ENCODE data around the gene CCDC30.

Gene CCDC30

DNA sequence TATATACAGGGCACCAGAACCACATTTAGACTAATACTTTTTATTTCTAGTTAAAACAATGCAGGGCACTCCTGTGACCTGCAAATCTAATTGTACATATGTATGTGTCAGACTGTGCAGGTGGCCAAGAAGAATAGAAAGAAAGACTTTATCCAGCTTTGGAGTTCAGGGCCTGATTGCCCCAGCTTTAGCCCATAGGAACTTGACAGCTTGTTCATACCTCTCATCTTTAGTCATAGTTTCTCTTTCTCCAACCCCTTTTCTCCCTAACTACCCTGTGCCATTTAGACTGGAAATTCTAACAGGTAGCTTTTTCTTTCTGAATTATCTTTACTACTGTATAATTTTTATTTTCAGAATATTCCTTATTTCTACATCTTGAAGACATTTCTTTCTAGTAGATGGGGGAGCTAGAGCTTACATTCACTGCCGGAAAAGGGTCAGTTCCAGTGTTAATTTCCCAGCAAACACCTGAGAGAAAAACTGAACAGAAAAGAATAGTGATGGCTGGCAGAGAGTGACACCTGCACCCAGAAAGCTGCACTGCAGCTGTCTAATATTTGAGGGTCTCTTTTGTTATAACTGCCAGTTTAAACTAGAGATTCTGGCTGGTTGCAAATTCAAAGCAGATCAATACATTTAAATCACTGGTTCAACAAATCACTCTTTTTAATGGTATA lies 227.5 kb downstream of the CCDC30 start:
- DNase-seq (ENCODE audit: low read depth in 2 of 2, low spot score in 1 of 2) = no peak

DNA sequence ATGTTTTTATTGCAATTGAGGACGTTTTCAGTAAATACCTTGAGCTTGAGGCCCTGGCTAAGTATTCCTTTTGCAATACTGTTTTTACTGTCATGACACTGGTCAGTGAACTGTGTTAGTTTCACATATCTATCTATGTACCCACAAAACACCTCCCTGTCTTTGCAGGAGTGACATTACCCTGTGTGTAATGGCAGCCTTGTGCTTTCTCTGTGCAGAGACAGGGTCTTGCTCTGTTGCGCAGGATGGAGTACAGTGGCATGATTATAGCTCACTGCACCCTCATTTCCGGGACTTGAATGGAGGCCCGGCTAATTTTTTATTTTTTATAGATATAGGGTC lies 228.0 kb downstream of the CCDC30 start:
- no peak for DNase-seq (ENCODE audit: low read depth in 2 of 2, low spot score in 1 of 2)

DNA sequence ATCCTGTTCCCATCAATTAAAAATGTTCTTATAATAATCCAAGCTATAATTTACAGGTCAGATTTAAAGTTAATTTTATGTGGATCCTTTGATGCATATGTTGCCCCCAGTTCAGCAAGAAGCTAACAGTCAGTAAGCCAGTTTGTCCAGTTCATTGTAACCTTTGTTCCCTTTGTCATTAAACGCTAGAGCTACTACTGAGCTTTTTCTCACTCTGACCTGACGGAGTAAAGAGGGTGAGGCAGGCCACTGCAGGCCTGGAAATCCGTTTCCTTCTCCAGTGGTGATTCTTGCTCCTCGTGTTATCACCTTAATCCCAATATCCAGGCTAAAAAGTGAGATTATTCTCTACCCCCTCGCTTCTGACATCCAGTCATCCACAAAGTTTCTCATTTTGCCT lies 229.4 kb downstream of the CCDC30 start:
- no peak for DNase-seq (ENCODE audit: low read depth in 2 of 2, low spot score in 1 of 2)

DNA sequence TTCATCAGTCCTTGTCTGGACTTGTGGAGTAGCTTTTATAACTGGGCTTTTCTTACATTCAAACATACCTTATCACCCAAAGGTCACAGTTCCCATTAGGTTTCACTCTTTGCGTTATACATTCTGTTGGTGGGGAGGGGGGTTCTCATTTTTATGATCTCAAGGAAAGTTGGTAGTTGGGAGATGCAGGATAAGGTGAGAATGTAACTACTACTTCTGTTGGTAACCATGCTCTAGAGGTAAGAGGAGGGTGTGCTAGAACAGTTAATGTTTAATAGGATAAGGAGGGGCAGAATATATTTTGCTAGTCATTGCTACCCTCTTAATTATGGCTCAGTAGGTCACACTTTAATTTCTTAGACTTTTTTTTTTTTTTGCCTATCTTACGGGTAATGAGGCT lies 229.8 kb downstream of the CCDC30 start:
- no peak for DNase-seq (ENCODE audit: low read depth in 2 of 2, low spot score in 1 of 2)

DNA sequence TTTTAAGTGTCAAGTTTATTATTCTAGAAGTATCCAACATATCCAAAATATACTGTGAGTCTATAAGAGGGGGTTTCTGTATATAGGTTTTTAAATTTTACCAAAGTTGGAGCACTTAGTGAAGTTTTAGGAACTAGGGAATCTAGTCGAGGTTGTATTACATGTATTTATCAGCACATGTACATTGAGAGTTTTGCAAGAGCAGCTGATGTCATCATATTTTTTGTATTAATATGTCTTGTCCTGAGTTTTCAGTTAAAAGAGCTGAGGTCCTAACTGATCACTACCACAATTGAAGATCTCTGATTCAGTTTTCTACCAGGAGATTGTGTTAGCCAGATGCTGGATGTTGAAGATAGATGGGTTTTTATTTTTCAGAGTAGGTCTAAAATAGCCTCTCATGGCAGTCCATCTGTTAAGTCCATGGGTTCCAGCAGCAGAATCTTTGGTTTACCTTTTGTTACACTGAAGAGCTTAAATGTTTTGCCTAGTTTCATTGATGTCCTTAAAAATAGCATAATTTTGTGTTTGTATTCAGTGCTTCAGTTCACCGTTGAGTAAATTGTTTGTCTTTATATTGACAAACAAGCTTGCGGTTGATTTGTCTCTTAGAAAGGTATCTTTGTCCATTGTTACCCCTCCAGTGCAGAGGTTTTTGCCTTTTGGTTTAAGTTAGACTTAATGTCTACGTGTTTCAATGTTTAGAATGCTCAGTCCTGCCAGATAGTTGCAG lies 235.2 kb downstream of the CCDC30 start:
- DNase-seq (ENCODE audit: low read depth in 2 of 2, low spot score in 1 of 2) = no peak

DNA sequence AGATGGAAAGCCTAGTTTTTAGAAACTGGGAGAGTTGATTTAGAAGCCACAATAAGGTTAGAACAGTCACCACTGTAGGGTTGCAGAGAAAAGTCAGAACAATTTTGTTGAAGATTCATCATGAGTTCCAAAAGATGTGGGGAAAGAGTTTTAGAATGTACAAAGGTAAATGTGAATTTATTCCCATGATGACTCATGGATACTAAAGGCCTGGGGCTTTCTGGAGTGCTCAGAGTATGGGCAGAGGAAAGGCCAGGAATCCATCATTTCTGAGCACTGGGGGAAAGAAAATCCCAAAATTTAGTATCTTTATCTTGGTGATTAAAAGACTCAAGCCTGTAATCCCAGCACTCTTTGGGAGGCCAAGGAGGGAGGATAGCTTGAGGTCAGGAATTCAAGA lies 236.9 kb downstream of the CCDC30 start:
- DNase-seq (ENCODE audit: low read depth in 2 of 2, low spot score in 1 of 2) = no peak

DNA sequence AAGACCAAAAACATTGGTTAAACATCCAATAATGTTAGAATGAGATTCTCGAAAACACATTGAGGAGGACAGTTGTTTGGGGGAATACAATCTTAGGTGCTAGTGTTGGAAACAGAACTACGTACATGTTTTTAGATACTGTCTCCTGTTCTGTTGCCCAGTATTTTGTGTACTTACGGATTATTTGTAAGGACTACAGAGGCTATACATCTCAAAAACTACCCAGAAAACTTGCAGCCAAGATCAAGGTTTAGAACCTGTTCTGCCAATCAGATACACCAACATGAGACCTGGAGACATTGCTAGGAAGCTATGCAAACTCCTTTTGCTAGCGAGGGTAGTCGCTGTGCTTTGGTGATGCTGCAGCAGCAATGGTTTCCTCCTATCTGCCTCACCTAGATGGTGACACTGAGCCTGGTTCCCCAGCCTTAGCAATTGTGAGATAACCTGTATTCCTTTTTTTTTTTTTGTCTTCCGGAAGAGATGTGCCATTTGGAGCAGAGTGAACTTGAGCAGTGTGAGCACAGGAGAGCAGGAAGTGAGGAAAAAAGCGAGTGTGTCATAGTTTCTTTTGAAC lies 240.9 kb downstream of the CCDC30 start:
- DNase-seq (ENCODE audit: low read depth in 2 of 2, low spot score in 1 of 2) = no peak
